Left ventricle myocardium inferior (tissue), 1 donor: ENCODE measurements around the gene CXCL17. TPM values are rescaled to one million over a fixed set of nuclear protein-coding genes. Genes with fewer than 3 reads are reported as not detected.

Experiments
- DNase-seq: peaks from one replicate; pipeline ENCODE4 v3.0.0-alpha.2; 2020
- H3K27ac ChIP-seq: fragments of 200-600 bp; replicated peaks from 2 replicates; pipeline ENCODE4 v1.8.0; 2021
- H3K27me3 ChIP-seq: fragments of 200-600 bp; 2 replicates; pipeline ENCODE4 v1.8.0; 2021; ENCODE audit warnings: low read depth
- H3K36me3 ChIP-seq: fragments of 200-600 bp; 2 replicates; pipeline ENCODE4 v1.8.0; 2021
- H3K4me1 ChIP-seq: fragments of 200-600 bp; 2 replicates; pipeline ENCODE4 v1.8.0; 2021
- H3K4me3 ChIP-seq: fragments of 200-600 bp; 2 replicates; pipeline ENCODE4 v1.8.0; 2021; ENCODE audit warnings: mild to moderate bottlenecking, moderate library complexity
- H3K9me3 ChIP-seq: fragments of 200-600 bp; replicated peaks from 2 replicates; pipeline ENCODE4 v1.8.0; 2021
- CTCF ChIP-seq: fragments of 200-600 bp; IDR thresholded peaks from 2 replicates; pipeline ENCODE4 v1.8.0; 2021; ENCODE audit warnings: antibody characterized with exemption, mild to moderate bottlenecking, borderline replicate concordance
- intact Hi-C: fragments of 100-400 bp; cut with micrococcal nuclease; formaldehyde crosslinking; loops from one replicate; pipeline ENCODE4 v1.11.0; 2022
- total RNA-seq: library from RNA; stranded (reverse); fragmentation: NEBNext Ultra II Directional; extraction: Animal tissue kit (Norgen Biotek cat#: 25700); gene quantifications from one replicate; pipeline ENCODE4 v1.2.1, GENCODE V29; 2021
- donor health status: DM: no; HTN: yes; CAD: no; lungs with severe emphysema.

CXCL17 gene
- total RNA-seq, 1 donor from 2014 or later = not detected

- no peaks in the 10 kb centered on the region for H3K36me3 ChIP-seq
These were observed 32.6 kb upstream of the CXCL17 start for GRCh38 chr19:42475366-42475765.

GRCh38 chr19:42474743-42475142, 32.0 kb upstream of the CXCL17 start:
- H3K36me3 ChIP-seq = no peaks in the 10 kb centered on the region
- no peak for DNase-seq
- no peaks in the 10 kb centered on the region for H3K9me3 ChIP-seq
- no peaks in the 10 kb centered on the region for H3K4me1 ChIP-seq
- intact Hi-C loops = no loop called here
- H3K4me3 ChIP-seq = no peak overlapping the region
- H3K27ac ChIP-seq = no peak overlapping the region
- H3K27me3 ChIP-seq = peaks cover 9% of the 10 kb centered on the region
- TF ChIP-seq CTCF = no peak

More at GRCh38 chr19:42475366-42475765, 32.6 kb upstream of the CXCL17 start:
- H3K4me1 ChIP-seq = peaks cover 3% of the 10 kb centered on the region
- no peak for DNase-seq
- TF ChIP-seq CTCF = no peak
- intact Hi-C loops = no loop called here
- H3K27me3 ChIP-seq = peaks cover 9% of the 10 kb centered on the region
- H3K9me3 ChIP-seq = no peaks in the 10 kb centered on the region
- no peak overlapping the region for H3K4me3 ChIP-seq
- no peak overlapping the region for H3K27ac ChIP-seq

- intact Hi-C loops = no loop called here
- H3K9me3 ChIP-seq = no peaks in the 10 kb centered on the region
- H3K4me3 ChIP-seq = no peak overlapping the region
- H3K27ac ChIP-seq = no peak overlapping the region
- no peak for TF ChIP-seq CTCF
- DNase-seq = no peak
- H3K4me1 ChIP-seq = no peaks in the 10 kb centered on the region
- peaks cover 9% of the 10 kb centered on the region for H3K27me3 ChIP-seq
- H3K36me3 ChIP-seq = no peaks in the 10 kb centered on the region
These were observed 30.9 kb upstream of the CXCL17 start for GRCh38 chr19:42473686-42474085.

- H3K4me3 ChIP-seq = no peak overlapping the region
- peaks cover 5% of the 10 kb centered on the region for H3K4me1 ChIP-seq
- no peaks in the 10 kb centered on the region for H3K9me3 ChIP-seq
- DNase-seq = no peak
- H3K27ac ChIP-seq = no peak overlapping the region
- no peak for TF ChIP-seq CTCF
- H3K27me3 ChIP-seq = peaks cover 9% of the 10 kb centered on the region
- intact Hi-C loops = no loop called here
- H3K36me3 ChIP-seq = no peaks in the 10 kb centered on the region
These were observed 29.8 kb upstream of the CXCL17 start for GRCh38 chr19:42472402-42473147.

- H3K4me3 ChIP-seq = no peak overlapping the region
- DNase-seq = no peak
- H3K4me1 ChIP-seq = peaks cover 8% of the 10 kb centered on the region
- no peak overlapping the region for H3K27ac ChIP-seq
- intact Hi-C loops = no loop called here
- TF ChIP-seq CTCF = no peak
- no peaks in the 10 kb centered on the region for H3K36me3 ChIP-seq
- peaks cover 9% of the 10 kb centered on the region for H3K27me3 ChIP-seq
- H3K9me3 ChIP-seq = no peaks in the 10 kb centered on the region
These were observed 29.0 kb upstream of the CXCL17 start for GRCh38 chr19:42471554-42472249.
